ENCODE results near the gene CYFIP1.

DNA sequence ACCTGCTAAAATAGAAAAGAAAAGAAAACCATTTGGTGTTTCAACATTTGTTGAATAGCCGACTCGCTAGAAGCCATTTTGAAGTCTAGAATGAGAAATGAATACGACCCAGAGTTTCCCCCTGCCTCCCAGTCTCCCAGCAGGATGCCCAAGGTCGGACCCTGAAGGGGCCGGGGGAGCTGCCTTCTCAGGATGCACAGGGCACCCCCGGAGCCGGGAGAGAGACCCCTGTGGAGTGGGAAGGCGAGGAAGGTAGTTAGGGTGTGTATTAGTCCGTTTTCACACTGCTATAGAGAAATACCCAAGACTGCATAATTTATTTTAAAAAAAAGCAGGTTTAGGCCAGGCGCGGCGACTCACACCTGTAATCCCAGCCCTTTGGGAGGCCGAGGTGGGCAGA lies 97.0 kb downstream of the CYFIP1 start:
- TF ChIP-seq ZBTB7A (tag by site-specific recombination; IDR thresholded peaks at IDR 0.05; ENCODE audit: low read depth) (no peak), ZNF423 (tag by site-specific recombination; IDR thresholded peaks at IDR 0.05) (no peak)

All from HEK293 (cell line).